H1 (cell line): ENCODE data around the gene ZNF362. TPM values are rescaled to one million over a fixed set of nuclear protein-coding genes. Genes with fewer than 3 reads are reported as not detected.

ENCODE experiments used
- CTCF ChIA-PET: fragments of 300-600 bp; sonication (Branson Sonifier 250); formaldehyde crosslinking; loops from one replicate; lab custom pipeline; 2021; ENCODE audit not compliant: partially characterized antibody; lab: Charles Lee
- POLR2A ChIA-PET: fragments of 300-600 bp; sonication (Branson Sonifier 250); formaldehyde crosslinking; loops from one replicate; lab custom pipeline; 2021; ENCODE audit warnings: inconsistent platforms; ENCODE audit not compliant: partially characterized antibody; lab: Charles Lee
- DNase-seq, 2 experiments: peaks; one replicate each; pipeline versions ENCODE4 v3.0.0 to v3.0.0-alpha.2; 2010 to 2022; ENCODE audit warnings: low spot score in 2 of 2, low read depth in 1 of 2, mixed read lengths in 1 of 2
- FAIRE-seq: peaks from 2 replicates; lab custom pipeline; 2011; peaks lifted over from hg19 to GRCh38; lab: Jason Lieb, UNC
- H2AFZ ChIP-seq: 2 replicates; pipeline ENCODE4 v1.8.1; 2012; ENCODE audit warnings: low read length, inconsistent platforms
- H2AK5ac ChIP-seq: 2 replicates; pipeline ENCODE4 v1.6.1; 2013; ENCODE audit warnings: low read depth, low read length
- H2BK120ac ChIP-seq: replicated peaks from 2 replicates; pipeline ENCODE3; 2013; ENCODE audit warnings: low read depth, low read length, inconsistent platforms
- H2BK12ac ChIP-seq: 2 replicates; pipeline ENCODE4 v1.6.1; 2013; ENCODE audit warnings: low read depth, low read length
- H2BK15ac ChIP-seq: 2 replicates; pipeline ENCODE4 v1.6.1; 2013; ENCODE audit warnings: low read length
- H2BK20ac ChIP-seq: 2 replicates; pipeline ENCODE4 v1.6.1; 2013; ENCODE audit warnings: low read length
- H2BK5ac ChIP-seq: 2 replicates; pipeline ENCODE4 v1.6.1; 2013; ENCODE audit warnings: low read depth, low read length
- H3K14ac ChIP-seq: 2 replicates; pipeline ENCODE4 v1.6.1; 2013; ENCODE audit warnings: inconsistent platforms; ENCODE audit not compliant: insufficient read length
- H3K18ac ChIP-seq: 2 replicates; pipeline ENCODE4 v1.6.1; 2013; ENCODE audit warnings: low read length; ENCODE audit errors: extremely low read depth
- H3K23ac ChIP-seq: 2 replicates; pipeline ENCODE4 v1.6.1; 2013; ENCODE audit warnings: inconsistent platforms; ENCODE audit not compliant: insufficient read length
- H3K23me2 ChIP-seq: 2 replicates; pipeline ENCODE4 v1.6.1; 2013; ENCODE audit warnings: low read depth, low read length
- H3K27ac ChIP-seq: 2 replicates; pipeline ENCODE4 v1.6.1; 2011; ENCODE audit warnings: low read depth, low read length, inconsistent platforms
- H3K27me3 ChIP-seq, 4 experiments: replicated peaks in 1 of 4; 1 replicate in 1 of 4; 2 replicates in 3 of 4; pipeline versions ENCODE4 v1.6.1 to v1.8.1; 2011 to 2013; ENCODE audit warnings: low read length in 3 of 4, mild to moderate bottlenecking in 3 of 4, inconsistent platforms in 2 of 4, mixed read lengths in 2 of 4, moderate library complexity in 1 of 4; ENCODE audit not compliant: control insufficient read depth in 3 of 4, insufficient read depth in 3 of 4; ENCODE audit errors: extremely low read depth in 1 of 4
- H3K36me3 ChIP-seq, 4 experiments: 2 replicates each; pipeline versions ENCODE4 v1.6.1 to v1.8.1; 2011 to 2013; ENCODE audit warnings: mild to moderate bottlenecking in 4 of 4, low read length in 3 of 4, moderate library complexity in 2 of 4, control low read depth in 1 of 4, inconsistent platforms in 1 of 4; ENCODE audit not compliant: insufficient read depth in 4 of 4, control insufficient read depth in 2 of 4
- H3K4ac ChIP-seq: replicated peaks from 2 replicates; pipeline ENCODE3; 2013; ENCODE audit warnings: low read length, low read depth, mixed read lengths, inconsistent platforms; ENCODE audit not compliant: insufficient read length
- H3K4me1 ChIP-seq, 4 experiments: replicated peaks in 1 of 4; 1 replicate in 1 of 4; 2 replicates in 3 of 4; pipeline versions ENCODE4 v1.6.1 to v1.8.1; 2011 to 2013; ENCODE audit warnings: low read length in 3 of 4, inconsistent platforms in 2 of 4, mixed read lengths in 1 of 4; ENCODE audit not compliant: insufficient read depth in 4 of 4, control insufficient read depth in 3 of 4
- H3K4me2 ChIP-seq, 2 experiments: 2 replicates each; pipeline versions ENCODE4 v1.6.1 to v1.8.1; 2011 to 2013; ENCODE audit warnings: low read depth in 2 of 2, low read length in 2 of 2, control low read depth in 1 of 2, inconsistent platforms in 1 of 2, mild to moderate bottlenecking in 1 of 2; ENCODE audit not compliant: insufficient read depth in 1 of 2
- H3K4me3 ChIP-seq, 4 experiments: fragments of 200-600, 300-600 bp in 1 of 4; sonication (generic), shearing (Covaris generic), sonication (Bioruptor Twin) in 1 of 4; 2 replicates each; pipeline versions ENCODE4 v1.5.1 to v1.8.1; 2011 to 2016; ENCODE audit warnings: low read length in 4 of 4, low read depth in 3 of 4, control low read depth in 2 of 4, inconsistent platforms in 2 of 4, mild to moderate bottlenecking in 2 of 4, mixed read lengths in 1 of 4, moderate library complexity in 1 of 4; ENCODE audit not compliant: insufficient read depth in 2 of 4; ENCODE audit errors: extremely low read depth in 1 of 4
- H3K56ac ChIP-seq: replicated peaks from 2 replicates; pipeline ENCODE3; 2013; ENCODE audit warnings: low read depth, mild to moderate bottlenecking, mixed read lengths, low read length, inconsistent platforms; ENCODE audit not compliant: insufficient read length
- H3K79me1 ChIP-seq: 2 replicates; pipeline ENCODE4 v1.6.1; 2013; ENCODE audit warnings: low read depth, low read length, control low read depth
- H3K79me2 ChIP-seq, 2 experiments: 2 replicates each; pipeline versions ENCODE4 v1.6.1 to v1.8.1; 2012 to 2013; ENCODE audit warnings: low read length in 2 of 2, mild to moderate bottlenecking in 2 of 2, inconsistent platforms in 1 of 2; ENCODE audit not compliant: insufficient read depth in 2 of 2, control insufficient read depth in 1 of 2
- H3K9ac ChIP-seq, 4 experiments: replicated peaks in 1 of 4; 1 replicate in 1 of 4; 2 replicates in 3 of 4; pipeline versions ENCODE4 v1.6.1 to v1.8.1; 2011 to 2013; ENCODE audit warnings: low read depth in 3 of 4, low read length in 3 of 4, control low read depth in 2 of 4, mild to moderate bottlenecking in 2 of 4, moderate library complexity in 2 of 4, inconsistent platforms in 1 of 4; ENCODE audit errors: extremely low read depth in 1 of 4
- H3K9me3 ChIP-seq, 2 experiments: 2 replicates each; pipeline versions ENCODE4 v1.6.1 to v1.8.1; 2012 to 2013; ENCODE audit warnings: mild to moderate bottlenecking in 2 of 2, moderate library complexity in 2 of 2, control low read depth in 1 of 2, inconsistent platforms in 1 of 2, low read depth in 1 of 2, low read length in 1 of 2, mixed read lengths in 1 of 2; ENCODE audit not compliant: insufficient read depth in 2 of 2
- H4K20me1 ChIP-seq, 2 experiments: replicated peaks in 1 of 2; 2 replicates each; pipeline versions ENCODE3 to v1.8.1; 2011 to 2013; ENCODE audit warnings: inconsistent platforms in 2 of 2, low read length in 2 of 2, mild to moderate bottlenecking in 1 of 2; ENCODE audit not compliant: insufficient read depth in 2 of 2, control insufficient read depth in 1 of 2
- H4K5ac ChIP-seq: 2 replicates; pipeline ENCODE4 v1.6.1; 2013; ENCODE audit warnings: low read length, low read depth, mixed read lengths, inconsistent platforms; ENCODE audit not compliant: insufficient read length
- H4K8ac ChIP-seq: 2 replicates; pipeline ENCODE4 v1.8.0; 2013; ENCODE audit warnings: mild to moderate bottlenecking, moderate library complexity, low read length, inconsistent platforms; ENCODE audit not compliant: insufficient read depth; ENCODE audit errors: extremely low read depth
- H4K91ac ChIP-seq: replicated peaks from 2 replicates; pipeline ENCODE3; 2013; ENCODE audit warnings: low read length, mixed read lengths, inconsistent platforms; ENCODE audit not compliant: insufficient read length
- BCL11A ChIP-seq, 2 experiments: IDR thresholded peaks; one replicate each; pipeline ENCODE4 v1.6.1; 2011; ENCODE audit warnings: low read depth in 2 of 2, low read length in 2 of 2, mild to moderate bottlenecking in 2 of 2
- CREB1 ChIP-seq: IDR thresholded peaks from 2 replicates; pipeline ENCODE4 v1.6.1; 2012; ENCODE audit warnings: inconsistent platforms
- CTCF ChIP-seq, 3 experiments: IDR thresholded peaks; 1 replicate in 2 of 3; 2 replicates in 1 of 3; pipeline versions ENCODE4 v1.5.1 to v1.6.1; 2011; ENCODE audit warnings: low read length in 3 of 3, mild to moderate bottlenecking in 3 of 3, inconsistent platforms in 2 of 3, low read depth in 1 of 3, moderate library complexity in 1 of 3; ENCODE audit not compliant: insufficient read depth in 1 of 3; ENCODE audit errors: control extremely low read depth in 1 of 3
- JUND ChIP-seq: IDR thresholded peaks from 2 replicates; pipeline ENCODE4 v1.6.1; 2011; ENCODE audit warnings: mild to moderate bottlenecking, improper control_type of control experiment, low read length
- KDM4A ChIP-seq: IDR thresholded peaks from one replicate; pipeline ENCODE4 v1.7.1; 2012; ENCODE audit warnings: low read depth, mild to moderate bottlenecking, moderate library complexity, low read length, inconsistent platforms; ENCODE audit not compliant: severe bottlenecking
- NANOG ChIP-seq: IDR thresholded peaks from 2 replicates; pipeline ENCODE4 v1.6.1; 2011; ENCODE audit warnings: low read length, low read depth, mild to moderate bottlenecking, inconsistent platforms; ENCODE audit not compliant: insufficient read depth, poor library complexity, severe bottlenecking
- SAP30 ChIP-seq: fragments of 300-600 bp; sonication (generic); IDR thresholded peaks from 2 replicates; pipeline ENCODE4 v1.7.1; 2012; ENCODE audit warnings: low read length, moderate library complexity, mild to moderate bottlenecking, inconsistent platforms; ENCODE audit not compliant: insufficient read depth, insufficient replicate concordance
- WGBS, 2 experiments: shearing (Covaris generic) in 1 of 2; methylation state at CpG; one replicate each; pipeline versions ENCODE4 v1.1.6 to v1.1.7; 2013 to 2015; ENCODE audit warnings: low lambda C conversion rate in 2 of 2, mixed read lengths in 2 of 2, inconsistent platforms in 1 of 2, low coverage in 1 of 2, missing lambda C conversion rate in 1 of 2; ENCODE audit not compliant: insufficient replicate concordance in 2 of 2, insufficient coverage in 1 of 2, insufficient read length in 1 of 2; ENCODE audit errors: extremely low coverage in 1 of 2, missing lambda C conversion rate in 1 of 2; 5-methylcytosine and 5-hydroxymethylcytosine counted together
- polyA plus RNA-seq, 7 experiments: library from polyadenylated mRNA; depleted of rRNA in 3 of 7; stranded (reverse) in 5 of 7; unstranded in 2 of 7; fragments of >200 nt in 5 of 7; fragments of 200-250 nt in 2 of 7; gene quantifications; 1 replicate in 5 of 7; 2 replicates in 1 of 7; 4 replicates in 1 of 7; pipeline versions ENCODE4 v1.2.1 to v1.2.3, GENCODE V29; 2011 to 2013; ENCODE audit warnings: missing spikeins in 2 of 7, mixed read lengths in 2 of 7
- total RNA-seq: library from RNA; stranded (reverse); fragmentation: NEBNext Ultra II Directional; extraction: Animal tissue kit (Norgen Biotek cat#: 25700); gene quantifications from 2 replicates; pipeline ENCODE4 v1.2.1, GENCODE V29; 2021
- TF ChIP-seq, protein P1 (sequence below): IDR thresholded peaks from 2 replicates; pipeline ENCODE4 v1.6.1; 2012; ENCODE audit warnings: inconsistent platforms

ZNF362 gene
- total and polyA plus RNA-seq, 2 of the 8 experiments (the other 6 are each of a cell fraction or from before 2014, with no cell fraction given) = 24.2 to 27.8 TPM

- no peaks in the 10 kb centered on the region for H3K79me1 ChIP-seq
- ChIA-PET POLR2A (interaction anchor here (0.6 to 1.5 kb wide), 3 partner anchors 9 to 21 kb away, joined by 3 to 5 read pairs (median 5); no protein-coding TSS in a partner anchor), CTCF (interaction anchor here (0.6 to 4.4 kb wide), 13 partner anchors 10 to 1995 kb away, joined by 3 to 20 read pairs (median 3); partner anchors contain the start of gene A3GALT2)
- no peak overlapping the region for H2BK5ac ChIP-seq
- H3K23ac ChIP-seq = no peak overlapping the region
- WGBS, 2 experiments = 14% methylated on average over 7 of the region's 7 CpGs; no CpG with 5 or more reads in 1 of the 2 experiments
- DNase-seq = peak; percentile 48 to 77
- H4K91ac ChIP-seq = no peak overlapping the region
- H3K79me2 ChIP-seq = no peaks in the 10 kb centered on the region
- H3K36me3 ChIP-seq = no peaks in the 10 kb centered on the region
- peak overlapping the region; percentile 51 to 66 for H3K4me2 ChIP-seq
- H3K9me3 ChIP-seq = no peaks in the 10 kb centered on the region
- H2BK20ac ChIP-seq = no peak overlapping the region
- no peaks in the 10 kb centered on the region for H3K23me2 ChIP-seq
- H3K27me3 ChIP-seq = peaks cover 3 to 14% (median 10%) of the 10 kb centered on the region in 4 experiments
- no peak overlapping the region for H2BK12ac ChIP-seq
- H3K4me1 ChIP-seq = peaks cover 23 to 56% (median 31%) of the 10 kb centered on the region in 4 experiments
- H4K5ac ChIP-seq = no peak overlapping the region
- FAIRE-seq = peak; percentile 84
- peaks cover 0 to 3% of the 10 kb centered on the region in 2 experiments for H4K20me1 ChIP-seq
- peak overlapping the region in 3 of 4 experiments; percentile 4 to 33 (median 11); a peak in 4 of 8 replicates for H3K4me3 ChIP-seq
- H2BK15ac ChIP-seq = no peak overlapping the region
- no peak overlapping the region for H3K14ac ChIP-seq
- no peak overlapping the region for H2AFZ ChIP-seq
- no peak overlapping the region for H3K56ac ChIP-seq
- no peak overlapping the region; the same call in 1 of the 2 replicates for H3K27ac ChIP-seq
- no peak overlapping the region for H3K18ac ChIP-seq
- peak overlapping the region in 2 of 4 experiments; percentile 8 to 15; a peak in 1 of 7 replicates for H3K9ac ChIP-seq
- H4K8ac ChIP-seq = no peak overlapping the region
- no peak overlapping the region for H2AK5ac ChIP-seq
- no peak overlapping the region for H2BK120ac ChIP-seq
- no peak overlapping the region for H3K4ac ChIP-seq
- no peak for TF ChIP-seq SAP30
- TF ChIP-seq CTCF (IDR thresholded peaks at IDR 0.05; ENCODE audit: control extremely low read depth in 1 of 3, insufficient read depth in 1 of 3, low read depth in 1 of 3, low read length in 3 of 3) = no peak
- no peak for TF ChIP-seq CREB1
- no peak for TF ChIP-seq BCL11A (IDR thresholded peaks at IDR 0.05; ENCODE audit: low read depth in 2 of 2, low read length in 2 of 2)
- TF ChIP-seq KDM4A = no peak
- TF ChIP-seq NANOG = peak; percentile 34
- TF ChIP-seq, protein P1, sequence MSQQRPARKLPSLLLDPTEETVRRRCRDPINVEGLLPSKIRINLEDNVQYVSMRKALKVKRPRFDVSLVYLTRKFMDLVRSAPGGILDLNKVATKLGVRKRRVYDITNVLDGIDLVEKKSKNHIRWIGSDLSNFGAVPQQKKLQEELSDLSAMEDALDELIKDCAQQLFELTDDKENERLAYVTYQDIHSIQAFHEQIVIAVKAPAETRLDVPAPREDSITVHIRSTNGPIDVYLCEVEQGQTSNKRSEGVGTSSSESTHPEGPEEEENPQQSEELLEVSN = no peak
- TF ChIP-seq JUND = peak; percentile 66
These were observed 85.9 kb downstream of the ZNF362 start for GRCh38 chr1:33342041-33342723.
